Ishikawa (cell line): Measurements from ENCODE around the gene QPCTL.

Experiments
- FOXM1 ChIP-seq: IDR thresholded peaks from 2 replicates; pipeline ENCODE4 v1.6.1; 2012; ENCODE audit warnings: low read depth, borderline replicate concordance
- NFIC ChIP-seq: IDR thresholded peaks from 2 replicates; pipeline ENCODE4 v1.6.1; 2012
- RAD21 ChIP-seq: IDR thresholded peaks from 2 replicates; pipeline ENCODE4 v1.6.1; 2012; ENCODE audit warnings: low read depth
- TAF1 ChIP-seq: IDR thresholded peaks from 2 replicates; pipeline ENCODE4 v1.6.1; 2012; ENCODE audit warnings: low read depth, mild to moderate bottlenecking
- USF1 ChIP-seq: IDR thresholded peaks from 2 replicates; pipeline ENCODE4 v1.6.1; 2012
- YY1 ChIP-seq: IDR thresholded peaks from 2 replicates; pipeline ENCODE4 v1.6.1; 2012; ENCODE audit warnings: low read depth
- TF ChIP-seq, protein P1 (sequence below): IDR thresholded peaks from 2 replicates; pipeline ENCODE4 v1.6.1; 2012; ENCODE audit warnings: low read depth, mild to moderate bottlenecking

DNA sequence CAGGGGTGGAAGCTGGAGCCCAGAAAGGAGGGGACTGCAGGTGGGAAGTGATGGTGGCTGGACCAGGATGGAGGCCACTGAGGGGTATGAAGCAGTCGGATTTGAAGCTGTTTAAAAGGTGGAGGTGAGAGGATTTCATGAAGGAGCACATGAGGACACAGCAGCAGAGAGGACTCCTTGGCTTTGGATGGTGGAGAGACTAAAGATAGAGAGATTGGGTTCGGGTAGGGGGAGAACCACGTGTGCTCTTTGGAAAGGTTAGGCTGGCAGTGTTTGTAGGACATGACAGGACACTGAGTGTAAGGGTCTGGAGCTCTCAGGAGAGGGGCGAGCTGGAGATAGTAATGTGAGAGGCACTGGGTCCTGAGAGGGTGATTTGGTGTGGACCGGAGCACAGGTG is 9.6 kb upstream of the QPCTL start:
- no peak for TF ChIP-seq USF1
- TF ChIP-seq RAD21 = no peak
- TF ChIP-seq, protein P1, sequence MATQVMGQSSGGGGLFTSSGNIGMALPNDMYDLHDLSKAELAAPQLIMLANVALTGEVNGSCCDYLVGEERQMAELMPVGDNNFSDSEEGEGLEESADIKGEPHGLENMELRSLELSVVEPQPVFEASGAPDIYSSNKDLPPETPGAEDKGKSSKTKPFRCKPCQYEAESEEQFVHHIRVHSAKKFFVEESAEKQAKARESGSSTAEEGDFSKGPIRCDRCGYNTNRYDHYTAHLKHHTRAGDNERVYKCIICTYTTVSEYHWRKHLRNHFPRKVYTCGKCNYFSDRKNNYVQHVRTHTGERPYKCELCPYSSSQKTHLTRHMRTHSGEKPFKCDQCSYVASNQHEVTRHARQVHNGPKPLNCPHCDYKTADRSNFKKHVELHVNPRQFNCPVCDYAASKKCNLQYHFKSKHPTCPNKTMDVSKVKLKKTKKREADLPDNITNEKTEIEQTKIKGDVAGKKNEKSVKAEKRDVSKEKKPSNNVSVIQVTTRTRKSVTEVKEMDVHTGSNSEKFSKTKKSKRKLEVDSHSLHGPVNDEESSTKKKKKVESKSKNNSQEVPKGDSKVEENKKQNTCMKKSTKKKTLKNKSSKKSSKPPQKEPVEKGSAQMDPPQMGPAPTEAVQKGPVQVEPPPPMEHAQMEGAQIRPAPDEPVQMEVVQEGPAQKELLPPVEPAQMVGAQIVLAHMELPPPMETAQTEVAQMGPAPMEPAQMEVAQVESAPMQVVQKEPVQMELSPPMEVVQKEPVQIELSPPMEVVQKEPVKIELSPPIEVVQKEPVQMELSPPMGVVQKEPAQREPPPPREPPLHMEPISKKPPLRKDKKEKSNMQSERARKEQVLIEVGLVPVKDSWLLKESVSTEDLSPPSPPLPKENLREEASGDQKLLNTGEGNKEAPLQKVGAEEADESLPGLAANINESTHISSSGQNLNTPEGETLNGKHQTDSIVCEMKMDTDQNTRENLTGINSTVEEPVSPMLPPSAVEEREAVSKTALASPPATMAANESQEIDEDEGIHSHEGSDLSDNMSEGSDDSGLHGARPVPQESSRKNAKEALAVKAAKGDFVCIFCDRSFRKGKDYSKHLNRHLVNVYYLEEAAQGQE = no peak
- no peak for TF ChIP-seq YY1
- no peak for TF ChIP-seq NFIC
- no peak for TF ChIP-seq FOXM1
- no peak for TF ChIP-seq TAF1
